NCI-H748 (cell line): ENCODE results near the gene RELL2.

Experiments used
- DNase-seq: peaks from one replicate; lab custom pipeline; 2025; ENCODE audit not compliant: unreplicated experiment; lab: John Stamatoyannopoulos, UW

The RELL2 gene

DNA sequence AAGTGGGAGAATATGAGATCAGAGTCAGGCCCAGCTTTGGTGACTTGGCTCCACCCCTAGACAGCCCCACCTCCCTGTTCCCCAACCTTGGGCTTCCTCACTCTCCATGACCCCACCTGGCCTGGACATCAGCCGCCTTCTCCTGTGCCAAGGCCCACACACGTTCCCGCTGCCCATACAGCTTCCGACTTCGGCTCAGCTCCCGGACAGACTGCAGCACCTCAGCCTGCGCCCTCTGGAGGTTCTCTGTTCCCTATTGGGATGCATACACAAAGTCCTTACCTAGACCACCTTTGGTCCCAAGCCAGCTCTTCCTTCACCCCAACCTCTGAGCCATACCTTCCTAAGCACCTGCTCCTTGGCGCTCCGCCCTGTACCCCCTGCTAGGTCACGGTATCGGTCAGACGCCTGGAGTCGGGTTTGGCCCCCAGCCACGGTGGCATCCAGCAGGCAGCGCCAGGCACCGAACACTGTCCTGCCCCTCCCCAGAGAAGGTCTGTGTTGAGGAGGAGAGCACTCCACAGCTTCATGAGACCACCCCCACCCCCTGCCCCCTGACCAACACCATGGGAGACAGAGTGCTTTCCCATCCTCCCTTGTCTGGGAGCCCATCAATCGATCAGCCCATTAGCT lies 12.4 kb downstream of the RELL2 start:
- no peak for DNase-seq

DNA sequence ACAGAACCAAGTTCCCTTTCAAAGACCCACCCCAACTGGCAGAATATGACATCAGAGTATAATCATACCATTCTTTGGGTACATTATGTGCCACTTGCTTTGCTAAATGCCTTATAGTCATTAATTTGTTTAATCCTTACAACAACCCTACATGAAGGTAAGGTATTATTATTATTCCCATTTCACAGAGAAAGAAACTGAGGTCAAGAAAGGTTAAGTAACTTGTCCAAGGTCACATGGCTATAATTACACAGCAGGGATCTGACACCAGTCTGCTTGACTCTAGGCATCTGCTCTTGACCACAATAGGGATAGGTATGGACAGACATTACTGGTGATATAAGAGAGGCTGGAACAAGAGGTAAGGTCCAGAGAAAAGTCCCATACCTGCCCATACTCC lies 13.2 kb downstream of the RELL2 start:
- no peak for DNase-seq

DNA sequence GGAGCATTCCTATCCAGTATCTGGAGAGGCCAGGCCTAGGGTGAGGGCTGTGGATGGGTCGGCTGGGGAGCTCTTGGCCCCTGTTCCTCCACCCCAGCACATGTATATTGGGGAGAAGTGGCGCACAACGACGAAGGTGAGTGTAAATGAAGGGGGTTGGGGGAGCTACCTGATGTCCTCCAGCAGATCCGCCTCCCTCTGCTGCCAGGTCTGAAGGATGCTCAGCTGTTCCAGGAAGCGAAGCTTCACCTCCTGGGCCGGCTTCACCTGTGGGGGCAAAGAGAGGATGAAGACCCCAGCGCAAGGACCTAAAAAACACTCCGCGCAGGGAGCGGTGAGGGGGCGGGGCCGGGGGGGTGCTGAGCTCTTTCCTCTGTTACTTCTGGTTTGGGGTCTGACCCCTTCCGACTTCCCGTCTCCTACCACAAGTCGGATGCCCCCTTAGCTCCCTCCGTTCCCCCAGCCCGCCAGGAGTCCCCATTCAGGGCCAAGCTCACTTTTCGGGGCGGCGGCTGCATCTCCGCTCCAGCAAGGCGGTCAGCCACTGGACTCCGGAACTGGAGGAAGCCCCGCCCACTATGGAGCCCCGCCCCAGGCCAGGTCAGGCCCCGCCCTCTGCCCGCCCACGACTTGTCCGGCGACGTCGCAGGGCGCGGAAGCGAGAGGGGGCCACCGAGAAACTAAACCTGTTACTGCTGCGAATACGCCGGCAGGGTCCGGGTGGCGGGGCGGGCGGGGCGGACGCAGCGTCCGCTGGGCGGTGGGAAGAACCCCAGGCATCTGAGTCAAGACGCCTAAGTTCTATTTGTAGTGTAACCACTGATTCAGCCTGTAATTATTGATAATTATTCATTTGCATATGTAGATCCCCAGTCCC lies 14.3 kb downstream of the RELL2 start, which contains the start of gene FCHSD1:
FCHSD1 (minus strand) TSS at position 568 of the 877 bp plus-strand sequence; CDS start at position 518, 50 bp downstream.
- peak; percentile 77 for DNase-seq

DNA sequence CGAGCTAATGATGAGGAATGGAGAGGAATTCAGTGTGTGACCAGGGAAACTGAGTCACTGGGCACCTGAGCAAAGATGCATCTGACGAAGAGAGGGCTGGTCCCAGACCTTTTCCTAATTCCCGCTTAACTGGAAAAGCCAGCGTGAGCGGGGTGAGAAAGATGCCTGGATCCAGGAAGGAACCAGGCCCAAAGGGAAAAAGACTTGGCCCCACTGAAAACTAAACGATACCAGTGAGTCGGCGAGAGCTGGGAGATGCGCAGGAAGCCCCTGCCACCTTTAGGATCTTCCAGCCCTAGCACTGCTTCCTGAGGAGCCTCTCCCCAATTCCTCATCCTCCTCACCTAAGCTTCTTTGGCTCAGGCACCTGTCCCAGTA lies 14.9 kb downstream of the RELL2 start:
- no peak for DNase-seq

DNA sequence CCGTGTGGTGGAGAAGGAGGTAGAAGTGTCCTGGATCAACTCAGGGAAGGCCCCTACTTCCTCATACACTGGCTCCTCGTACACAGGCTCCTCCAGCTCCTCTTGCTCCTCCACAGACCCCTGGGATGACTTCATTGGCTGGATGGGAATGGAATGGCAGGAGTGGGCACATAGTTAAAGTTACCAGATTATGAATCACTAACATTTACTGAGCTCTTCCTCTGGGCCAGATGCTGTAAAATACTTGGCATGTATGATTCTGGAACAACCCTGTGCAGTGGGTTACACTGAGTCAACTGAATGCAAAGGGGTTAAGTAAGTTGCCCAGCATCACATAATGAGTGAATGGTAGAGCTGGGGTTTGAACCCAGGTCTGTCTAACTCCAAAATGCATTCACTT lies 17.5 kb downstream of the RELL2 start:
- no peak for DNase-seq

DNA sequence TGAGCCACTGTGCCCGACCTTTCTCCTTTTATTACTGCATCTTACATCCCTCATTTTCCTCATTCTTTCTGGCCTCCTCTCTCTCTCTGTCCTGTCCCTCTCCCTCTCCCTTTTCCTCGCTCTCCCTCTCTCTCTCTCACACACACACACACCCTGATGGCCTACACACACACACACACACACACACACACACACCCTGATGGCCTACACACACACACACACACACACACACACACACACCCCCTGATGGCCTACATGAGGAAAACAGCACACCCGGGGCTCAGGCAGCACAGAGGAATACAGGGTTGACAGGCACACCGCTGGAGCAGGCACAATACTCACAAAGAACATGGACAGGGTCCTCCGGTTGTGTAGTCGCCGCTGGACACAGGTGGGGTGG lies 18.2 kb downstream of the RELL2 start:
- DNase-seq: no peak

DNA sequence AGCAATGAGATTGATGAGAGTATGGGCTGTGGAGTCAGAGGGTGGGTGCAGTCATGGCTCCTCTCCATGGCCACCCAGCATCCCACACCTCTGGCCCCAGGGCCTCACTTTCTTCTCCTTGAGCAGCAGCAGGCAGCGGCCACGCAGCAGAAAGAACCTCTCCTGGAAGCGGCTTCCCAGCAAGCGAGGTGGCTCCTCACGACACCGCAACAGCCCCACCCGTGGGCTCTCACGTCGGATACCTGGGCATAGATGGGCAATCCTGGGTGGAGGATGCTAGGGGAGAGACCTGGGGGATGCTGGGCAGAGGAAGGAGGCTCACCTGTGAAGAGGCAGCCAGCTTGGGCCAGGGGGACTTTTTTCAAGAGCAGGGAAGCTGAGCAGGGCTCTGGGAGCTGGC lies 19.6 kb downstream of the RELL2 start:
- no peak for DNase-seq

DNA sequence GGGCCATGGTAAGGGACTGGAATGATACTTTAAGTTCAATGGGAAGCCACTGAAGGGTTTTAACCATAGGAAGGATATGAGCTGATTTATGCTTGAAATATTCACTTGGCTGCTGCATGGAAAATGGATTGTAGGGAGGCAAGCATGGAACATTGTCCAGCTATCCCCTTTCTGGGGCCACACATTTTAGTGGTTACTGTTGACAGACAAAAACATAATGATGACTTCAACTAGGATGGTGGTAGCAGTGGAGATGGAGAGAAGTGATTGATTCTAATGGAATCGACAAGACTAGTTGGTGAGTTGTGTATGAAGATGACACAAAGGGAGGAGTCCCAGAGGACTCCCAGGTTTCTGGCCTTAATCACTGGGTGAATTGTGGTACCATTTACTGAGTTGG lies 20.6 kb downstream of the RELL2 start:
- no peak for DNase-seq

DNA sequence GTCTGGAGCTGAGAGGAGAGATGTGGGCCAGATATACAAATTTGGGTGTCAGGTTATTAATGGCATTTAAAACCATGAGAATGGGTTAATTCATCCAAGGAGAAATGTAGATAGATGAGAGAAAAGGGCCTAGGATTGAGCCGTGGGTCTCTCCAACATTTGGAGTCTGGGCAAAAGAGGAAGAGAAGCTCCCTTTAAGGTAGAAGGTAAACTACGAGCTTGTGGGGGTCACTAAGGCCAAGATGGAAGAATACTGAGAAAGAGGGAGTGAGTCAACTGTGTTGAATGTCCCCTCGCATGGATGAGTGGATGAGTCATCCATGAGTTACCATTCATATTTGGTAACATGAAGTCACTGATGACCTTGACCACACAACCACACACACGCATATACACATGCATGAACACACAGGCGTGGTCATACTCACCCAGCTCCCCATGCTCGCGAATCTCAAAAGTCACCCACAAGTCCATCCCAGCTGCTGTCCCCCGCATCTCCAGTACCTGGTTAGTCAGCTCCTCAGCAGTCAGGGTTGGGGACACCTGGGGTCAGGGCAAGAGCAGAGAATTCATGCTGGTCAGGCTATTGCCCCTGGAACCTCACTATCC lies 21.2 kb downstream of the RELL2 start:
- no peak for DNase-seq

DNA sequence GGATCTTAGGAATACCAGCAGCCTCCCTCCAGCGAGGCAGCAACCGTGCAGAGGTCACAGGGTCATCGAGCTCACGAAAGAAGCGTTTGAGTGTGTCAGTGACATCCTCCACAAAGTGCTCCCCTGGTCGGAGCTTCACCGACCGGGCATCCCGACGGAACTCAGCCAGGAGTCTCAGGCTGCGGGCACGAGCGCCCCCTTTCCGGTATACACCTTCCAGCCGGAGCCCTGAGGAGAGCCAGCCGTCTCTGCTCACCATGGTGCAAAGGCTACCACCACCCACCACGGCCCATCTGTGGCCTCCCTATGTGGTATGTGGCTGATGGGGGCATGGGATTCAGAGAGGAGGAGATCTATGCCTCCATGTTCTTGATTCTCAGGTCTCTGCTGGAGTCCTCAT lies 25.2 kb downstream of the RELL2 start:
- no peak for DNase-seq

DNA sequence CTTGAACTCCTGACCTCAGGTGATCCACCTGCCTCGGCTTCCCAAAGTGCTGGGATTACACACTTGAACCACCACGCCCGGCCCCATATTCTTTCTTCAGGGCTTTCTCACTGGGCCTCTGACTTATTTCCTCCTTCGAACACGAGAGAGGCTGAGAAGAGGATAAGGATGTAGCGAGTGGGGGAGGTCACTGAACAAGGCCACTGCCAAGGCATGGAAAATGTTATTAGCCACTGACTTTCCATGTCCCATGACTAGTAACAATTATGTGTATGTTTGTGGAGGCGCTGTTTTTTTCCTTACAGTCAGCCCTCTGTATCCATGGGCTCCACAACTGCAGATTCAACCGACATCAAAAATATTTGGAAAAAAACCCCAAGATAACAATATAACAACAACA lies 26.7 kb downstream of the RELL2 start:
- DNase-seq: no peak

DNA sequence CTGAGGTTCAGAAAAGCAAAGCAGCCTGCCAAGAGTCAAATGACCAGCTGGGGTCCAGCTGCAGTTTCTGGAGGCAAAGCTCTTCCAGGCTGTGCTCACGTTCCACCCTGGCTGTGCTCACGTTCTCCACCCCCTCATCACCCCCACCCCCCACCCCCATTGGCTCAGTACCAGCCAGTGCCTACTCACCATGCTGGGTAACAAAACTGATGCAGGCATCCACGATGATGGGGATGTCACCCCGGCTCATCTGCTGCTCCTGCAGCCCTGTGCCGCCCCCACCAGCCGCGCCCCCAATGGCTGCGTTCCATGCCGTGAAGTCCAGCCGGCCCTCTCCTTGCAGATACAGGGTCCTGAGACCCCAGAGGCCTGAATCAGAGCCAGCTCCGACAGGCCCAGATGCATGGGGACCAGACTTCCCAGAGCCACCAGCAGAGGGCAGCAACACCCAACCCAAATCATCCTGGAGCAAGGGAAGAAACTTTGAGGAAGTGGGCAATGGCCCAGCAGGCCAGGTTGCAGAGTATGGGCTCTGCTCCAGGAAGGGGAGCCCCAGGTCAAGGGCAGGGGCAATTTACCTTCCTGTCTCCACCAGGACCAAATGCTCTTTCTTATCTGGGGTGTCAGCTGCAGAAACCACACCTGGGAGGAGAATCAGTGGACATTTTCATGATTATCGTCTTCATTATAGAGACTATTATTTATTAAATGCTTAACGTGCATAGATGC lies 28.1 kb downstream of the RELL2 start:
- peak; percentile 45 for DNase-seq

DNA sequence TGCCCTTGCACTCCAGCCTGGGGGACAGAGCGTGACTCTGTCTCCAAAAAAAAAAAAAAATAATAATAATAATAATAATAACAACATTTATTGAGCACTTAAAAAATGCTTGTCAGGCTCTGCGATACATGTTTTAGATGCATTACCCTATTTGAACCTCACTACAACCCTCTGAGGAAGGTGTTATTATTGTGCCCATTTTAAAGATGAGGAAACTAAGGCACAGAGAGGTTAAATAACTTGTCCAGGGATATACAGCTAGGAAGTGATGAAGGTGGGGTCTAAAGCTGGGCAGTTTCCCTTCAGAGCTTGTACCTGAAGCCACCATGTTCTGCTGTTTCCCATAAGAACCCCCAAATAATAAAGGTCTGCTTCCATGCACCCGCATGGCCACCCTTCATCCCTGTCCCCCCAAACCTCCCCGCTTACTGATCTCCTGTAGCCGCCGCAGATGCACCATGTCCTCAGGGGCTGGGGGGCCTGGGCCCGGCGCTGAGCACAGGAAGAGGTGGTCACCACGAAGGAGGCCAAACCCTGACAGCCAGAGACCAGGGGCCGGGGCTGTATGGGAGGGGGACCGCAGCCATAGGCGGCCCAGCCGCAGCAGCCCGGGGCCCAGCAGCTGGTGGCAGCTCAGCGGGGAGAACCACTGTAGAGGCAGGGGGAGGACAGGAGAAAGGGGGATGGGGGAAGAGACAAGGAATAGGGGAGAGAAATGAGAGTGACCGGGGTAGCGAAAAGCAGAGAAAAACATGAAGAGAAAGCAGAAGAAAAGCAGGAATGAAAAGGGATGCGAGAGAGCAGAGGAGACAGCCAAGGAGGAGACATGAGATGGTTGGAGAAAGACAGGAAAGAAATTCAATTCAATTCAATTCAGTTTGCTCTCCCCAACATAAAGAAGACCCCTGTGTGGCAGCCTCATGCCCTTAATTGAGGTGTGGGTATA lies 29.5 kb downstream of the RELL2 start:
- no peak for DNase-seq

DNA sequence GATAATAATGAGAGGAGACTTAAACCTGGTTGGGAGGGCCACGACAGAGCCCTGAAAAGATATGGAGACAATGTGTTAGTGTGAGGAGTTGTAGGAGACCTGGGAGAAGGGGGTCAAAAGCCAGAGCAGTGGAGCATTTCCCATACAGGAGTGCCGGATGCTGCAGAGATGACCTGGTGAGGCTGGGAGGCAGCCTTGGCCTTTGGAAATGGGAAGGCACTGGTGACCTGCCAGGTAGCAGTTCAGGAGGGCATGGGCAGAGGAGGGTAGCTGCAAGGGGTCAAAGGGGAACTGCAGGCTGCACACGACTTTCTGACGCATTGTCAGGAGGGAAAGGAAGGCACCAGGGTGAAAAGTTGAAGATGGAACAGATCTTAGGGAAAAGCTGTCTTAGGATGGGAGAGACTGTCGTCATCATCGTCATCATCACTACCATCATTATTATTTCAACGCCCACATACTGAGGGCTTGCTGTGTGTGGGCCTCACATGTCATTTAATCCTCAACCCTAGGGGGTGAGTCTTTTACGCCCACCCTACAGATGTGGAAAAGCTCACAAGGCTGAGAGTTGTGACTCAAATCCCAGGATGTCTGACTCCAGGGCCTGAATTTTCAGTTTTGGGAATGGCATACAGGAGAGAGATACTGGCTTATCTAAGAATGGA lies 31.9 kb downstream of the RELL2 start:
- DNase-seq: no peak

DNA sequence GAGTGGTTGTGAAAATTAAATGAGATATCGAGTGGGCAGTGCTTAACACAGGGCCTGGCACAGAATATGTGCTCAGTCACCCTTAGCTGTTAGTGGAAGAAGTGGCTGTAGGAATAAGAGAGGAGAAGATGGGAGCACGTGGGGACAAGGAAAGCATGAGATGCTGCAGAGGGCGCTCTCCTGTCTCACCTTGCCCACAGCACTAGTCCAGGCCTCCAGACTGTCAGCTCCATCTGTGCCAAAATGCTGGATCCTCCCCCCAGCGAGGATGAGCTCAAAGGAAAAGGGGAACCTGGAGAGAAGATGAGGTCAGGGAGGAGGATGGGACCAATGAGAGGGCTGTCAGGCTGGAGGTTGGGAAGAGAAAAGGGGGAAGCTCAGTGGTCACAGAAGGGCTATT lies 32.7 kb downstream of the RELL2 start:
- no peak for DNase-seq

DNA sequence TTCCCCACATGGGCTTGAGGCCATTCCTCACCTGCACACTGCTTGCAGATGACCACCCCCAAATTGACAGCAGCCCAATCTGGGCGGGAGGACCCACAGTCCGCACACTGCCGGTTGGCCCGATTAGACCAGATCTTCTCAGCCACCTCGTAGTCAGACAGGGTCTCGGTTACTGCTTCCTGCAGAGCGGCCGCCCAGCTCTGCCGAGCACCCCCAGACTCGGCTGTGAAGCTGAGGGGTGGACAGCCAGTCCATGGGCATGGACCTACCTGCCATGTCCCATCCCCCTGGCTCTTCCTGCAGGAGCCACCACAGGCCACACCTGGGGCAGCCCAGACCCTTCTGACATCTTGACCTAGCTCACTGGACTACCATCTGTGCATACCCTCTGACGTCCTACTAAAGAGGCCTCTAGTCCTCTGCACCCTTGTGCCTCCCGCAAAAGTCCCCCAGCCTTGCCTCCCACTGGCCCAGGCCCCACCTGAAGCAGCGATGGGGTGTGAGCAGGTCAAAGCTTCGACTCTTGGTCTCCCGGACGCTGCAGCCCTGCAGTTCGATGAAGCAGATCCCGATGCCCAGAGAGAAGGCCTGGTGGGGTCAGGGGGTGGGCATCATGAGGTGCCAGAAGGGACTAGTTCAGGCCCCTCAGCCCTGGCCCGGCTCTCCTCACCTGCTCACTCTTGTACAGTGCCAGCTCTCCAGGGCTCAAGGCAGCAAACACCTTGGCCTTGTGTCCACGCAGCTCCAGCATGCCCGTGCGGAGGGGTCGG lies 35.5 kb downstream of the RELL2 start:
- DNase-seq: no peak

DNA sequence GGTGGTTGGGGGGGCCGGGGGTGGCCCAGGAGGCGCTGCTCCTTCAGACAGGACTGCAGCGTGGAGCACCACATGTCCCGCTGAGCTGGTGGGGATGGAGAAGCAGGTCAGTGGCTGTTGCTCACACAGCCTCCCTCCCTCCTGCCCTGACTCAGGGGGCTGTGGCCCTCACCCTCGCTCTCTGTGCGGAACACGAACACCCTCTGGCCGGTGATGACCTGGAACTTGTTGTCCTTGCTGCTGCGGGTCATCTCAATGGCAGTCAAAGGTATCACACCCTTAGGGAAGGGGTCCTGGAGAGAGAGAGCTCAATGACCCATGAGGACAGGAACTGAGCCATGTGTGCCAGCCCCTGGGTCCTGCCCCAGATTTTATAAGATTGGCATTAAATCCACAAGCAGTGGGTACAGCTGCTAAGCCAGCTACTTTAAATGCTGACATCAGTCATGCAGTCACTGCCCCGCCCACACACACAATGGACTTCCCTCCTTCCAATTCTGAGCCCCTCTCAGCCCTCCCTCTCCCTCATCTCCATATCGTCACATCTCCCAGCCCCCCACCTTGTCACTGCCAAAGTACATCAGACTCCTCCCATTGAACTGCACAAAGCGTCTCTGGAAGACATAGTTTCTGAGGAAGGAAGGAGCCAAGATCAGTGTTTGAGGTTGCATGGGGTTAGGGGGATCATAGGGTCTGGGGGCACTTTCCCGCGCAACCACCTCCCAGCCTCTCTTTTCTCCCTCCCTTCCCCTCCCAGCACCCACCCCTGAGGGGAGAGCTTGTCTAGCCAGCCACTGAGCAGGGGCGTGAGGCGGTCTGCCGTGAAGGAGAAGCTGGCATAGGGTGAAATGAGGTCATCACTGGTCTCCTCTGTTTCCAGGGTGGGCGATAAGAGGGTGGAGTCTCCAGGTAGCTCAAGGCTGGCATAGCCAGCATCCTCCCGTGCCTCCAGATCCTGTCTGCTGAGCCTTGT lies 36.3 kb downstream of the RELL2 start:
- DNase-seq: no peak

DNA sequence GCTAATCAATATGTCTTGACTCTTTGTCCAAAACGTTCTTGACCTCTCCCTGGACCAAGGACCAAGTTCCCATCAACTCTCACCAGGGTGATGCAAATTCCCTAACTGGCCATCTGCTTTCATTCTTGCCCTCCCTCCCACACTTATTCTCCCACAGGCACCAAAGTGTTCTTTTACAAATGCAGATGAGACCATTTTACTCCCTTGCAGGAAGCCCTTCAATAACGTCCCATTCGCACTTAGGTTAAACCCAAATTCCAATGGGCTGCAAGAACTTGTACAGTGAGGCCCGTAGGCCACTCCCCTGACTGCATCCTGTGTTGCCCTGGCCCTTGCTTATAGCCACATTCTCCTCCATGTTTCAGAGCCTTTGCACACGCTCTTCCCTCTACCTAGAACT lies 38.0 kb downstream of the RELL2 start:
- no peak for DNase-seq
